Sigmoid colon (tissue), 7 donors: ENCODE results near the gene COA5. TPM values are rescaled to one million over a fixed set of nuclear protein-coding genes. Genes with fewer than 3 reads are reported as not detected.

Experiments used
- DNase-seq: peaks from one replicate; pipeline ENCODE4 v3.0.0-alpha.2; 2019
- H3K27ac ChIP-seq, 4 donors: fragments of 200-600 bp; sonication (generic); one replicate each; pipeline ENCODE4 v1.5.1; 2016 to 2019; ENCODE audit warnings: mild to moderate bottlenecking in 1 of 4
- H3K27me3 ChIP-seq, 3 donors: fragments of 200-600 bp; sonication (generic); one replicate each; pipeline ENCODE4 v1.5.1; 2019; ENCODE audit warnings: mild to moderate bottlenecking in 1 of 3
- H3K36me3 ChIP-seq, 4 donors: fragments of 200-600 bp; sonication (generic); one replicate each; pipeline ENCODE4 v1.5.1; 2016 to 2019
- H3K4me1 ChIP-seq, 4 donors: fragments of 200-600 bp; sonication (generic); one replicate each; pipeline ENCODE4 v1.5.1; 2017 to 2019
- H3K4me3 ChIP-seq, 4 donors: fragments of 200-600 bp; sonication (generic); one replicate each; pipeline ENCODE4 v1.5.1; 2017 to 2019; ENCODE audit warnings: mild to moderate bottlenecking in 2 of 4, moderate library complexity in 1 of 4
- H3K9me3 ChIP-seq, 4 donors: fragments of 200-600 bp in 3 of 4; sonication (generic) in 3 of 4; one replicate each; pipeline versions ENCODE4 v1.5.1 to v1.6.1; 2013 to 2019
- CTCF ChIP-seq, 4 experiments: fragments of 450-650 bp in 3 of 4; fragments of 200-600 bp in 1 of 4; IDR thresholded peaks; one replicate each; pipeline ENCODE4 v1.5.1; 2016 to 2019; ENCODE audit warnings: antibody characterized with exemption in 4 of 4, mild to moderate bottlenecking in 3 of 4, moderate library complexity in 2 of 4
- EP300 ChIP-seq, 4 donors: sonication (generic); formaldehyde crosslinking; IDR thresholded peaks; one replicate each; pipeline ENCODE4 v1.6.1; 2017; ENCODE audit warnings: antibody characterized with exemption in 4 of 4
- POLR2A ChIP-seq, 2 donors: fragments of 450-650 bp; IDR thresholded peaks; one replicate each; pipeline ENCODE4 v1.6.1; 2016; ENCODE audit warnings: antibody characterized with exemption in 2 of 2, mild to moderate bottlenecking in 2 of 2, moderate library complexity in 2 of 2
- POLR2AphosphoS5 ChIP-seq, 4 donors: sonication (generic); formaldehyde crosslinking; IDR thresholded peaks; one replicate each; pipeline ENCODE4 v1.6.1; 2017; ENCODE audit warnings: antibody characterized with exemption in 4 of 4
- WGBS, 2 donors: extraction: QIAGEN DNeasy Blood & Tissue Kit; methylation state at CpG; one replicate each; pipeline ENCODE4 v1.1.7; 2013; 5-methylcytosine and 5-hydroxymethylcytosine counted together
- intact Hi-C: fragments of 100-400 bp; cut with DNase I; formaldehyde crosslinking; loops from one replicate; pipeline ENCODE4 v1.15.1; 2023
- polyA plus RNA-seq, 3 donors: library from polyadenylated mRNA; stranded (reverse); fragments of 200-250 nt; gene quantifications; one replicate each; pipeline ENCODE4 v1.2.3, GENCODE V29; 2013
- total RNA-seq, 4 donors: library from RNA; depleted of rRNA; stranded (reverse); fragments of >200 nt; gene quantifications; one replicate each; pipeline ENCODE4 v1.1.0, GENCODE V29; 2016
- donor health status: healthy with polysubstance abuse.
- donor health status: Bipolar disorder and iron deficiency.
- donor health status: healthy.

The COA5 gene
- total and polyA plus RNA-seq, 7 donors = 28.3 to 53.8 (median 38.8) TPM

DNA sequence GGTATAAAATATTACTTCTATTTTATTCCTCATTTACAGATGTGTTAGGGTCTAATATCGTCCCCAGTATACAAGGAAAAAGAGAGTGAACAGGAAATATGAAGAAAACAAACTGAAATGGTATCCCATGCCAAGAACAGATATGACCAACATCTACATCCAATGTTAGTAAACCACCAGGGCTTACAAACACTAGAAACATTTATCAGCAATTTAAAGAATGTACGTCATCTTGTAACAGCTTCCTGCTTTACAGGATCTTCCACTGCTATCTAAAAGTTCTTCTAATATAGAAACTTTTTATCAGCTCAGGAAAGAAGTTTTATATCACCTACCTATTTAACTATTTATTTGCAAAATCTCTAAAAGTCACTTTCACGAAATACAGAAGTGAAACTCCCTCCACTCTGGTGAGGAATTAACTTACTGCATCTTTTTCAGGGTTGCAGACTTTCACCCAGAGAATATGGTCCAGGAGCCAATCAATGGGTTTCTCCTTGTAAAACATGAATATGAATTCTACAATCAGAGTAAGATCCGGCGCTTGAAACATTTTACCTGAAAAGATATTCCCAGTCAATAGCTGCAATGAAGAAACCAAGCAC lies 35.3 kb upstream of the COA5 start:
- no peak overlapping the region for H3K4me3 ChIP-seq
- intact Hi-C loops = loop anchor here (10.0 kb wide), 1 partner anchor 421 kb away; no protein-coding TSS in a partner anchor
- DNase-seq = no peak
- H3K4me1 ChIP-seq = no peaks in the 10 kb centered on the region
- H3K27ac ChIP-seq = no peak overlapping the region
- no peak for TF ChIP-seq POLR2A (IDR thresholded peaks at IDR 0.05)
- no peak for TF ChIP-seq CTCF (IDR thresholded peaks at IDR 0.05)
- no peak for TF ChIP-seq EP300 (IDR thresholded peaks at IDR 0.05)
- no peaks in the 10 kb centered on the region for H3K27me3 ChIP-seq
- WGBS, 2 donors = 88 to 89% methylated on average over 5 of the region's 5 CpGs
- peaks cover 0 to 43% (median under 1%) of the 10 kb centered on the region in 4 donors for H3K36me3 ChIP-seq
- no peaks in the 10 kb centered on the region for H3K9me3 ChIP-seq

DNA sequence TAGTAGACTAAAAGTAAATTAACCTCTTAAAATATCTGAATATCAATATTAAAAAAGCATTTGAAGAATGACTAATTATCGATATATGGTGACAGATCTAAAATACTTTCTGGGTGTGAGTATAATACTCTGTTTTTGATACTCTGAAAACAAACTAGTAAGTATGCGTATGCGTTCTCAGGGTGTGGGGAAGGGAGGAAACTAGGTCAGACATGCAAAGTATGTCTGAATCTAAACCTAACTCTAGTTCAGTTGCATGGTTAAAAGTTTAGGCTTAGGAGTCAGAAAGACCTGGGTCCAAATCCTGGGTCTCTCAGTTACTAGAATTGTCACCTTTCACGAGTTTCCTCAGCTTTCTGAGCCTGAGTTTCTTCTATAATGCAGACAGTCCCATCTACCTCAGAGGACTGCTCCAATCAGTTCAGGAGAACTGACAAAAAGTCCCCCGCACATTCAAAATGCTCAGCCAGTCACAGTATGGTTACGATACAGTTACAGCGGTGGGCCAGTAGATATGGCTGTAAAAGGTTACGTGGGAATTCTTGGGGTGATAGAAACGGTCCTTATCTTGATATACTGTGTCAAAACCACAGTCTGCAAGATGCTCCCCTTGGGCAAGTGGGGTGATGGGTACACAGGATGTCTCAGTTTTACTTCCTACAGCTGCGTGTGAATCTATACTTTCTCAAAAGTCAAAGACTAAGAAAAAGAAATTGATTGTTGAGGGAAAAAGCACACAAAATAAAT lies 29.3 kb upstream of the COA5 start:
- Histone ChIP-seq H3K4me3 (no peak overlapping the region), H3K36me3 (peaks cover 4 to 77% (median 11%) of the 10 kb centered on the region in 4 donors), H3K4me1 (no peaks in the 10 kb centered on the region), H3K9me3 (no peaks in the 10 kb centered on the region), H3K27me3 (no peaks in the 10 kb centered on the region), H3K27ac (no peak overlapping the region)
- DNase-seq = no peak
- WGBS, 2 donors = 71 to 82% methylated on average over 10 of the region's 10 CpGs
- intact Hi-C loops = no loop called here
- TF ChIP-seq CTCF (IDR thresholded peaks at IDR 0.05) = no peak
- TF ChIP-seq EP300 (IDR thresholded peaks at IDR 0.05) = no peak
- TF ChIP-seq POLR2A (IDR thresholded peaks at IDR 0.05) = no peak
- no peak for TF ChIP-seq POLR2AphosphoS5 (IDR thresholded peaks at IDR 0.05)

DNA sequence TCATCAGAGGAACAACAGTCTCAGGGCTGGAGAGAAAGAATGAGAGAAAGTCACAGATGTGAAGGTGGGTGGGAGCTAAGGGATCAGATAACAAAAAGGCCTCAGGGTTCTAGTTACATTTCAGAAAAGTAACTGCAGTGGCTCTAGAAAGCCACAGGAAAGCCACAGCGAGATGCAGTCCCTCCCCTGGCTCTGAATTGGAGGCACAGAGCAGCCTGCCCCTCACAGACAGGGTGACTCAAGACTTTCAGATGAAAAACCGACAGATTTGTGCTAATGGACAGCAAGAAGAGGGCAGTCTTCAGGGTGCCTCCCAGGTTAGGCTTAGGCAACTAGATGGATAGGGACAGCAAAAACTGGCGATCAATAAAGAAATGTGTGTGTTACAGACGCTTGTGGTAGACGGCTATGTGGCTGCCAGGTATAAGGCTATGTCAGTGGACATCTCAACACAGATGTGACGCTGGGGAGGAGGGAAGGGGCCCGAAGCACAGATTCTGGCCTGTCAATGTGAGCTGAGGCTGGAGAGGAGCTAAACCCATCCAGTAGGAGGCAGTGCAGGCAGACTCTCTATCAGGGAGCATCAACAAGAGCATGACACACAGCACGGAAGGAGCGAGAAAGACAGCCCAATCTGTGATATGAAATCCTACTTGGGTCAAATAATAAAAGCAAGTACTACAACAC lies 26.2 kb upstream of the COA5 start:
- 75 to 86% methylated on average over 9 of the region's 9 CpGs for WGBS, 2 donors
- TF ChIP-seq POLR2A (IDR thresholded peaks at IDR 0.05) (no peak), CTCF (IDR thresholded peaks at IDR 0.05) (no peak), POLR2AphosphoS5 (IDR thresholded peaks at IDR 0.05) (no peak), EP300 (IDR thresholded peaks at IDR 0.05) (no peak)

DNA sequence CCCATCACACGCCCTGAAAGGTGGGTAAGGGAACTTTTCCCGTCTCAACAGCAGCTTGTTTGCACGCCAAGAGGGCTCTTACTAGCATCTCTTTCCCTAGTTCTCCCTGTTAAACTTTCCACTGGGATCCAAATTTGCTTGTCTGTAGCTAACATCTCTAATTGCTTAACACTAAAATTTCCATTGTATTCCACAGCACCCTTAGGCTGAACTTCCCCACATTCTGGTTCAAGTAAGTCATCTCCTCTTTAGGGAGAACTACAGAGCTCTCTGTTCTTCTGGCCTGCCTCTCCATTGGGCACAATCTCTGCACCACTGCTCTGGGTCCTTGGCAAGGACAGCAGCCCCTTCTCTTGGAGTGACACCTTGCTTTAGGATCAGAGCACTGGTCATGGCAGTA lies 24.0 kb upstream of the COA5 start:
- no peak overlapping the region for H3K4me3 ChIP-seq
- no peak for DNase-seq
- no peaks in the 10 kb centered on the region for H3K4me1 ChIP-seq
- TF ChIP-seq CTCF (IDR thresholded peaks at IDR 0.05) (no peak), POLR2AphosphoS5 (IDR thresholded peaks at IDR 0.05) (no peak), EP300 (IDR thresholded peaks at IDR 0.05) (no peak), POLR2A (IDR thresholded peaks at IDR 0.05) (no peak)
- no peak overlapping the region for H3K27ac ChIP-seq
- no peaks in the 10 kb centered on the region for H3K27me3 ChIP-seq
- intact Hi-C loops = no loop called here
- H3K36me3 ChIP-seq = peaks cover 4 to 51% (median 9%) of the 10 kb centered on the region in 4 donors
- H3K9me3 ChIP-seq = no peaks in the 10 kb centered on the region
- WGBS, 2 donors = 81 to 83% methylated on average over 3 of the region's 3 CpGs

More for the DNA sequence above, 26.2 kb upstream of the COA5 start:
- no peaks in the 10 kb centered on the region for H3K9me3 ChIP-seq
- peaks cover 4 to 72% (median 11%) of the 10 kb centered on the region in 4 donors for H3K36me3 ChIP-seq
- no peak overlapping the region for H3K27ac ChIP-seq
- intact Hi-C loops = no loop called here
- DNase-seq = no peak
- no peaks in the 10 kb centered on the region for H3K4me1 ChIP-seq
- H3K27me3 ChIP-seq = no peaks in the 10 kb centered on the region
- H3K4me3 ChIP-seq = no peak overlapping the region
